Caco-2 (cell line): ENCODE data around the gene SPRN. TPM values are rescaled to one million over a fixed set of nuclear protein-coding genes. Genes with fewer than 3 reads are reported as not detected.

Experiments used
- BruUV-seq: library from RNA; stranded (reverse); fragments of 400-500 nt; replicated peaks from 2 replicates; lab custom pipeline; 2021; lab: Mats Ljungman, UMichigan
- CTCF ChIA-PET: fragments of 300-600 bp; sonication (Branson Sonifier 250); formaldehyde crosslinking; loops from one replicate; lab custom pipeline; 2022; ENCODE audit warnings: antibody characterized with exemption; lab: Charles Lee
- POLR2A ChIA-PET: fragments of 300-600 bp; sonication (Branson Sonifier 250); formaldehyde crosslinking; loops from one replicate; lab custom pipeline; 2022; ENCODE audit warnings: antibody characterized with exemption; lab: Charles Lee
- DNase-seq, 2 experiments: peaks; one replicate each; pipeline versions ENCODE4 v3.0.0 to v3.0.0-alpha.2; 2020 to 2022
- H3K27me3 ChIP-seq: replicated peaks from 2 replicates; pipeline ENCODE4 v1.6.0; 2011; ENCODE audit warnings: low read length; ENCODE audit not compliant: control insufficient read depth, insufficient read depth
- H3K36me3 ChIP-seq: 2 replicates; pipeline ENCODE4 v1.5.1; 2011; ENCODE audit warnings: low read length; ENCODE audit not compliant: control insufficient read depth, insufficient read depth
- H3K4me1 ChIP-seq: fragments of 250-450 bp; sonication (Bioruptor Pico); 2 replicates; pipeline ENCODE4 v1.5.1; 2020; ENCODE audit warnings: mild to moderate bottlenecking
- H3K4me3 ChIP-seq: 2 replicates; pipeline ENCODE4 v1.5.1; 2011; ENCODE audit warnings: low read depth, mild to moderate bottlenecking, control low read depth, low read length
- H3K9me3 ChIP-seq: fragments of 250-450 bp; sonication (Bioruptor Pico); 2 replicates; pipeline ENCODE4 v1.5.1; 2020; ENCODE audit warnings: mild to moderate bottlenecking, moderate library complexity
- H3K27ac Mint-ChIP-seq: one replicate; pipeline ENCODE4 v1.8.0; 2022; ENCODE audit warnings: mixed read lengths; ENCODE audit not compliant: unreplicated experiment
- H3K27me3 Mint-ChIP-seq: one replicate; pipeline ENCODE4 v1.8.0; 2022; ENCODE audit warnings: mixed read lengths; ENCODE audit not compliant: insufficient read depth, unreplicated experiment
- H3K36me3 Mint-ChIP-seq: one replicate; pipeline ENCODE4 v1.8.0; 2022; ENCODE audit warnings: mild to moderate bottlenecking, mixed read lengths; ENCODE audit not compliant: insufficient read depth, unreplicated experiment
- H3K4me1 Mint-ChIP-seq: one replicate; pipeline ENCODE4 v1.8.0; 2022; ENCODE audit warnings: low read depth, mixed read lengths; ENCODE audit not compliant: unreplicated experiment
- H3K4me3 Mint-ChIP-seq: one replicate; pipeline ENCODE4 v1.8.0; 2022; ENCODE audit warnings: mild to moderate bottlenecking, moderate library complexity, mixed read lengths; ENCODE audit not compliant: unreplicated experiment
- H3K9me3 Mint-ChIP-seq: one replicate; pipeline ENCODE4 v1.8.0; 2022; ENCODE audit warnings: mixed read lengths; ENCODE audit not compliant: unreplicated experiment
- CTCF ChIP-seq, 2 experiments: fragments of 200-600 bp in 1 of 2; IDR thresholded peaks; 1 replicate in 1 of 2; 2 replicates in 1 of 2; pipeline versions ENCODE4 v1.5.1 to v1.8.0; 2011 to 2022; ENCODE audit warnings: antibody characterized with exemption in 1 of 2, control low read depth in 1 of 2, inconsistent platforms in 1 of 2, low read depth in 1 of 2, low read length in 1 of 2, mild to moderate bottlenecking in 1 of 2, moderate library complexity in 1 of 2; ENCODE audit not compliant: insufficient read depth in 1 of 2, severe bottlenecking in 1 of 2, unreplicated experiment in 1 of 2
- intact Hi-C: fragments of 100-400 bp; cut with micrococcal nuclease; formaldehyde crosslinking; loops from one replicate; pipeline ENCODE4 v1.10.0; 2022; ENCODE audit not compliant: unreplicated experiment
- total RNA-seq: library from RNA; stranded (reverse); gene quantifications from 2 replicates; pipeline ENCODE4 v1.2.3, GENCODE V29; 2022

SPRN gene
- total RNA-seq, 1 experiment from 2014 or later: not detected

- Mint-ChIP-seq H3K9me3 (peaks cover 6% of the 10 kb centered on the region), H3K27ac (no peak overlapping the region), H3K4me1 (no peaks in the 10 kb centered on the region), H3K36me3 (no peaks in the 10 kb centered on the region), H3K27me3 (peaks cover 2% of the 10 kb centered on the region), H3K4me3 (no peak overlapping the region)
- no peak for DNase-seq
- H3K4me1 ChIP-seq: no peaks in the 10 kb centered on the region
- H3K4me3 ChIP-seq: no peak overlapping the region
- BruUV-seq: no TSS peak
- ChIA-PET POLR2A (no interaction called here), CTCF (interaction anchor here (1.2 kb wide), 1 partner anchor 22 kb away, joined by 4 read pairs; no protein-coding TSS in a partner anchor)
- no peaks in the 10 kb centered on the region for H3K36me3 ChIP-seq
- H3K9me3 ChIP-seq: peaks cover 6% of the 10 kb centered on the region; the same call in 1 of the 2 replicates
- H3K27me3 ChIP-seq: no peaks in the 10 kb centered on the region
- intact Hi-C loops: no loop called here
- TF ChIP-seq CTCF (IDR thresholded peaks at IDR 0.05; ENCODE audit: insufficient read depth in 1 of 2, low read depth in 1 of 2, low read length in 1 of 2, severe bottlenecking in 1 of 2, unreplicated experiment in 1 of 2): no peak
Measured at GRCh38 chr10:133461027-133461426, 36.6 kb upstream of the SPRN start.

GRCh38 chr10:133460208-133460769 lies 35.9 kb upstream of the SPRN start:
- ChIA-PET CTCF (interaction anchor here (1.2 kb wide), 1 partner anchor 21 kb away, joined by 4 read pairs; no protein-coding TSS in a partner anchor), POLR2A (no interaction called here)
- no peaks in the 10 kb centered on the region for H3K36me3 Mint-ChIP-seq
- intact Hi-C loops: no loop called here
- no peak for DNase-seq
- H3K4me1 ChIP-seq: no peaks in the 10 kb centered on the region
- H3K27me3 ChIP-seq: no peaks in the 10 kb centered on the region
- TF ChIP-seq CTCF (IDR thresholded peaks at IDR 0.05; ENCODE audit: insufficient read depth in 1 of 2, low read depth in 1 of 2, low read length in 1 of 2, severe bottlenecking in 1 of 2, unreplicated experiment in 1 of 2): no peak
- H3K4me1 Mint-ChIP-seq: no peaks in the 10 kb centered on the region
- H3K4me3 ChIP-seq: no peak overlapping the region
- no TSS peak for BruUV-seq
- H3K9me3 ChIP-seq: peaks cover 6% of the 10 kb centered on the region; the same call in 1 of the 2 replicates
- no peak overlapping the region for H3K27ac Mint-ChIP-seq
- no peaks in the 10 kb centered on the region for H3K36me3 ChIP-seq
- no peak overlapping the region for H3K4me3 Mint-ChIP-seq
- peaks cover 2% of the 10 kb centered on the region for H3K27me3 Mint-ChIP-seq
- H3K9me3 Mint-ChIP-seq: peaks cover 6% of the 10 kb centered on the region

GRCh38 chr10:133459454-133460207 lies 35.2 kb upstream of the SPRN start:
- Histone ChIP-seq H3K27me3 (no peaks in the 10 kb centered on the region), H3K4me1 (no peaks in the 10 kb centered on the region), H3K4me3 (no peak overlapping the region), H3K9me3 (peaks cover 6% of the 10 kb centered on the region; the same call in 1 of the 2 replicates), H3K36me3 (no peaks in the 10 kb centered on the region)
- no peak overlapping the region for H3K27ac Mint-ChIP-seq
- BruUV-seq: no TSS peak
- no peak for TF ChIP-seq CTCF (IDR thresholded peaks at IDR 0.05; ENCODE audit: insufficient read depth in 1 of 2, low read depth in 1 of 2, low read length in 1 of 2, severe bottlenecking in 1 of 2, unreplicated experiment in 1 of 2)
- DNase-seq: no peak
- peaks cover 3% of the 10 kb centered on the region for H3K27me3 Mint-ChIP-seq
- intact Hi-C loops: no loop called here
- H3K36me3 Mint-ChIP-seq: no peaks in the 10 kb centered on the region
- ChIA-PET POLR2A (no interaction called here), CTCF (interaction anchor here (1.2 kb wide), 1 partner anchor 21 kb away, joined by 4 read pairs; no protein-coding TSS in a partner anchor)
- H3K4me3 Mint-ChIP-seq: no peak overlapping the region
- peaks cover 6% of the 10 kb centered on the region for H3K9me3 Mint-ChIP-seq
- H3K4me1 Mint-ChIP-seq: no peaks in the 10 kb centered on the region
